Measurements from ENCODE around the gene SPEN.

- TF ChIP-seq CTCF (conservative IDR thresholded peaks at IDR 0.05; ENCODE audit: low read depth in 2 of 2) (no peak), POLR2AphosphoS5 (IDR thresholded peaks at IDR 0.05; ENCODE audit: low read depth) (no peak)
Observed at GRCh38 chr1:15899266-15899665, 51.8 kb downstream of the SPEN start.

Measured in GM23338 (cell line).